LNCAP (cell line): Measurements from ENCODE around the gene GDE1.

Experiments
- TF ChIP-seq, protein P1 (sequence below): fragments of 450-650 bp; IDR thresholded peaks from 2 replicates; pipeline ENCODE4 v1.5.1; 2017; ENCODE audit warnings: mild to moderate bottlenecking

Gene GDE1

GRCh38 chr16:19497176-19497575 is 24.7 kb downstream of the GDE1 start:
- TF ChIP-seq, protein P1, sequence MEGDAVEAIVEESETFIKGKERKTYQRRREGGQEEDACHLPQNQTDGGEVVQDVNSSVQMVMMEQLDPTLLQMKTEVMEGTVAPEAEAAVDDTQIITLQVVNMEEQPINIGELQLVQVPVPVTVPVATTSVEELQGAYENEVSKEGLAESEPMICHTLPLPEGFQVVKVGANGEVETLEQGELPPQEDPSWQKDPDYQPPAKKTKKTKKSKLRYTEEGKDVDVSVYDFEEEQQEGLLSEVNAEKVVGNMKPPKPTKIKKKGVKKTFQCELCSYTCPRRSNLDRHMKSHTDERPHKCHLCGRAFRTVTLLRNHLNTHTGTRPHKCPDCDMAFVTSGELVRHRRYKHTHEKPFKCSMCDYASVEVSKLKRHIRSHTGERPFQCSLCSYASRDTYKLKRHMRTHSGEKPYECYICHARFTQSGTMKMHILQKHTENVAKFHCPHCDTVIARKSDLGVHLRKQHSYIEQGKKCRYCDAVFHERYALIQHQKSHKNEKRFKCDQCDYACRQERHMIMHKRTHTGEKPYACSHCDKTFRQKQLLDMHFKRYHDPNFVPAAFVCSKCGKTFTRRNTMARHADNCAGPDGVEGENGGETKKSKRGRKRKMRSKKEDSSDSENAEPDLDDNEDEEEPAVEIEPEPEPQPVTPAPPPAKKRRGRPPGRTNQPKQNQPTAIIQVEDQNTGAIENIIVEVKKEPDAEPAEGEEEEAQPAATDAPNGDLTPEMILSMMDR: no peak

DNA sequence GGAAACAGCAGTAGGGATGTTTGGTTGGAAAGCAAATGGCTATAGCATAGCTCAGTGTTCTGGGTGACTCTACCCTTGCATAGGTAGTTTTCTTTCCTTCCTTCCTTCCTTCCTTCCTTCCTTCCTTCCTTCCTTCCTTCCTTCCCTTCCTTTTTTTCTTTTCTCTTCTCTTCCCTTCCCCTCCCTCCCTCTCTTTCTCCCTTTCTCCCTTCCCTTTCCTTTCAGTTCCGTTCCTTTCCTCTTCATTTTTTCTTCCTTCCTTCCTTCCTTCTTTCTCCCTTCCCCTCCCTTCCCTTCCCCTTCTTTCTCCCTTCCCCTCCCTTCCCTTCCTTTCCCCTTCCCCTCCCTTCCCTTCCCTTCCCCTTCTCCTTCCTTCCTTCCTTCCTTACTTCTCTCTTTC is 31.3 kb downstream of the GDE1 start:
- TF ChIP-seq, protein P1: no peak

- TF ChIP-seq, protein P1: no peak
Measured at GRCh38 chr16:19488213-19488640, 33.7 kb downstream of the GDE1 start.

GRCh38 chr16:19486750-19487325 is 35.1 kb downstream of the GDE1 start:
- TF ChIP-seq, protein P1: no peak

- TF ChIP-seq, protein P1: no peak
Measured at GRCh38 chr16:19486051-19486450, 35.8 kb downstream of the GDE1 start.

GRCh38 chr16:19485611-19486010 is 36.3 kb downstream of the GDE1 start:
- TF ChIP-seq, protein P1: no peak

DNA sequence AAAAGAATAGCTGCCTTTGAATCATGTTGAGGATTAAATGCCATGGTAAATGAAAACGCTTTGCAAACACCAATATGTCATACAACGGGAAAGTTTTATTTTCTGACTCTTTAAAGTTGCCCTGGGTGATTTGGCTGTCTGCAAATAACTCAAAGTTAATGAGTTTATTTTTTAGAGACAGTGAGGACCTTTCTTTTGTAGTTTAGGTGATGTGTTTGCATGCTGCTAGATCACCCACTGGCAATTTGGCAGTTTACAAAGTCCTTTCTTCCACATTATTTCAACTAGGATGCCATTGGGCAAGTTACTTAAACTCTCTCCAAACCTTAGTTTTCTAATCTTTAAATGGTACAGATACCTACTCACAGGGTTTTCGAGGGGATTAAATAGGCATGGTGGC is 37.8 kb downstream of the GDE1 start:
- TF ChIP-seq, protein P1: no peak

GRCh38 chr16:19482291-19482690 is 39.6 kb downstream of the GDE1 start:
- TF ChIP-seq, protein P1: no peak
